Astrocyte of the spinal cord (primary cell): Measurements from ENCODE around the gene C6orf47.
A peak's percentile ranks its signal among the peaks of the same experiment; 100 is the strongest.

ENCODE experiments used
- DNase-seq: peaks from one replicate; pipeline ENCODE4 v3.0.0; 2011; ENCODE audit warnings: low read depth, low spot score
- H3K4me3 ChIP-seq: 2 replicates; pipeline ENCODE4 v1.5.1; 2011; ENCODE audit warnings: low read depth, mild to moderate bottlenecking, low read length, moderate library complexity
- in situ Hi-C: cut with HindIII; loops from 2 replicates; pipeline ENCODE4 v1.10.0; 2017; ENCODE audit warnings: low sequenced_read_pairs
- TF ChIP-seq, protein P1 (sequence below): IDR thresholded peaks from 2 replicates; pipeline ENCODE4 v1.5.1; 2012; ENCODE audit warnings: low read depth, mild to moderate bottlenecking, low read length, inconsistent platforms

Gene C6orf47

DNA sequence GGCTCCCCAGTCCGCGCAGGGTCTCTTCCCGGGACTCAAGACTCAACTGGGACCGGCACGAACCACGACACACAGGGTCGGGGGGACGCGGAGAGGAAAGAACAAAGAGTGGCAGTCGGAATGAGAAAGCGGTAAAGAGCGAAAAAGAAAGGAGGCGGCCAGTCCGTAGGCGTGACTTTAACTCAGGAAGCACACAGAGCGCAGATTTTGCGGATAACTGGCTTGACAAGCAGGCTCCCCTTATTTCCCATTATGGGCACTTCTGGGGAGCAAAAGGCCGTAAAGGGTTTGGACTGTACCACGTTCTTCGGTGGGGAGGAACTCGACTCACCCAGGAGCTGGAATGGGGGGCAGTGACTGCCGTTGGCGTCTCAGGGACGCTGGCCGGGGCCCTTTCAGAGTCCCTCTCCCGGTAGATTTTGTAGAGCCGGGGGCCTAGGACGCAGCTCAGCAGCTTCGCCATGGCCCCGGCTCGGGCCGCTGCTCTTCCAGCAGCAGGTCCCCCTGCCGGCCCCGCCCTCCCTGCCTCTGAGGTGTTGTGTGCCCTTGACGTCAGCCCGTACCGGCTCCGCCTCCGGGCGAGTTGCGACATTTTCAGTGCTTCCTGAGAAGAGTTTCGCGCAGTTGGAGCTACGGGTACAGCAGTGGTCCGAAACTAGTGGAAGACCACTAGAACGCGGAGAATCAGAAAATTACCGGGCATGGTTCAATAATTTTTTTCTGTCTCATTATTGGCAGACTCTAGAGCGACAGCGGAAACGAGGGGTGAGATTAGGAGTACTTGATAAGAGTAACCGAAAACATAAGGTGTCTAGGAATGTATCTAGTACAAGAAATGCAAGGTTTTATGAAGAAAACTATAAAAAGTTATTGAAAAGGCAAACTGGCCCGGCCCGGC is 42.5 kb upstream of the C6orf47 start, which contains the start of gene ABHD16A:
ABHD16A (minus strand) TSS at position 506 of the 898 bp plus-strand sequence; CDS start at position 463, 43 bp downstream.
- in situ Hi-C loops: no loop called here
- H3K4me3 ChIP-seq: peak within 1 kb of the TSS; percentile 98
- DNase-seq: peak; percentile 99
- TF ChIP-seq, protein P1, sequence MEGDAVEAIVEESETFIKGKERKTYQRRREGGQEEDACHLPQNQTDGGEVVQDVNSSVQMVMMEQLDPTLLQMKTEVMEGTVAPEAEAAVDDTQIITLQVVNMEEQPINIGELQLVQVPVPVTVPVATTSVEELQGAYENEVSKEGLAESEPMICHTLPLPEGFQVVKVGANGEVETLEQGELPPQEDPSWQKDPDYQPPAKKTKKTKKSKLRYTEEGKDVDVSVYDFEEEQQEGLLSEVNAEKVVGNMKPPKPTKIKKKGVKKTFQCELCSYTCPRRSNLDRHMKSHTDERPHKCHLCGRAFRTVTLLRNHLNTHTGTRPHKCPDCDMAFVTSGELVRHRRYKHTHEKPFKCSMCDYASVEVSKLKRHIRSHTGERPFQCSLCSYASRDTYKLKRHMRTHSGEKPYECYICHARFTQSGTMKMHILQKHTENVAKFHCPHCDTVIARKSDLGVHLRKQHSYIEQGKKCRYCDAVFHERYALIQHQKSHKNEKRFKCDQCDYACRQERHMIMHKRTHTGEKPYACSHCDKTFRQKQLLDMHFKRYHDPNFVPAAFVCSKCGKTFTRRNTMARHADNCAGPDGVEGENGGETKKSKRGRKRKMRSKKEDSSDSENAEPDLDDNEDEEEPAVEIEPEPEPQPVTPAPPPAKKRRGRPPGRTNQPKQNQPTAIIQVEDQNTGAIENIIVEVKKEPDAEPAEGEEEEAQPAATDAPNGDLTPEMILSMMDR: no peak

DNA sequence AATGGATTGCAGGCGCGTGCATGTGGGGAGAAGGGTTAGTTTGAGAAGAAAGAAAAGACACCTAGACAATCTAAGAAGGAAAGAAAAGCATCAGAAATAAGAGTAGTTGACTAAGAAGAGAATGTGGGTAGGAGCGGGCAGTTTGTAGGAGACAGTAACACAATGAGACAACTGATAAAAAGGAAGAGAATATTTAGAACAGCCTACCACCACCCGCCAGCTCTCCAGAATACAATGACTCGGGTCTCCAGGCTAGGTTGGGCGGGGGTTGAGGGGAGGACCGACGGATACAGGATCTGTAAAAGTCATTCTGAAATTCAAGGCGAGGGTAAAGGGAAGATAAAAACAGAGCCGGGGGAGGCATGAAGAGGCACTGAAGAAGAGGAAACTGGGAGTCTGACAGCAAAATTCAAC is 41.8 kb upstream of the C6orf47 start:
- TF ChIP-seq, protein P1: no peak
- DNase-seq: no peak
- H3K4me3 ChIP-seq: peak overlapping the region; percentile 98
- in situ Hi-C loops: no loop called here

DNA sequence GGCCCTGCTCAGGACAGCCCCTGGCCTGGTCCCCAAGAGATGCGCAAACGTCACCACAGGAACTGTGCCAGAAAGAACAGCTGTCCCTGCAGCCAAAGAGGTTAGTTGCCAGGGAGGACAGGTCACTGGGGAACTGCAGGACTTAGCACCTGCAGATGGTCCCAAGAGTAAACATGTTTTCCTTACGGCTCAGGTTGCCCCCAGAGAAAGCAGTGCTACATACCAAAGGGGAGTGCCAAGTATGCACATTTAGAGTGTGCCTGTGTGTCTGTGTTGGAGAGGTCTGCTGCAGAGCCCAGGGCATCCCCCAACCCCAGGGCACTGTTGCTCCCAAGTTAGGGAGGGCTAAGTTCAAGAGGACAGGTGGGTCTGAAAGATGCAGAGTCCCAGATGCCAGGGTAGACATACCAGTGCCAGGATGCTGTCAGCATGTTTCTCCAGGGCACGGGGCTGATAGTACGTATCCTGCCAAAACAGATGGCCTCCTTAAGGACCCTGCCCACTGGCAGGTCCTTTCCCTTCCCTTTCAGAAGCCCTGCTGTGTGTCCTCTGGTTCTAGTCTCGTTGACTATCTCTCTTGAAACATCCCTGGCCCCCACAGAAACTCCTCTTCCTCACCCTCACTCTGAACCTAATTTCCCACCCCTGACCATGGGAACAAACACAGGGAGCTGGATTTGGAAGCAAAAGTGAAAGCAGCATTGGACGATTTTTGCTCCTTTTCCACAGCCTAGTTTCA is 41.3 kb upstream of the C6orf47 start:
- TF ChIP-seq, protein P1: no peak
- H3K4me3 ChIP-seq: peak overlapping the region; percentile 98
- in situ Hi-C loops: no loop called here
- DNase-seq: peak; percentile 33

GRCh38 chr6:31700740-31701401 is 40.3 kb upstream of the C6orf47 start:
- DNase-seq: no peak
- TF ChIP-seq, protein P1: no peak
- in situ Hi-C loops: no loop called here
- H3K4me3 ChIP-seq: no peak overlapping the region

DNA sequence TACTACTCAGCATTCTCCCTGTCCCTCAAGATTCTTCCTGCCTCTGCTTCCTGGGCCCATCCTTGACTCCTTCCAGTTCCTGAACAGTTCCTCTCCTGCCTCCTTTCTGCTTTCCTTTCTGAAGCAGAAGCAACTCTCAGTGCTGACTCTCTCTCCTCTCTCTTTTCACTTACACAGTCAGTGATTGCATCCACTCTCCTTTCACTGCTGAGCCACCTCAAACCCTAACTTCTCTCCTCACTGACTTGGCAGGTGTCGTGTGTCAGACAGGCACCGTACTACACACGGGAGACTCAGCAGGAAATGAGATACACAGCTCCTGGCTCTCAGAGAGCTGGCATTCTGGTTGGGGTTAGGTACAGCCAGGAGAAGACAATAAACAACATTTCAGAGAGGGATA is 37.0 kb upstream of the C6orf47 start:
- no peak for DNase-seq
- in situ Hi-C loops: no loop called here
- no peak overlapping the region for H3K4me3 ChIP-seq
- TF ChIP-seq, protein P1: no peak

- TF ChIP-seq, protein P1: no peak
- no peak for DNase-seq
- no peak overlapping the region for H3K4me3 ChIP-seq
- in situ Hi-C loops: no loop called here
These were observed 33.0 kb upstream of the C6orf47 start for GRCh38 chr6:31693535-31693934.
